ENCODE measurements around the gene NAGPA. TPM values are rescaled to one million over a fixed set of nuclear protein-coding genes. Genes with fewer than 3 reads are reported as not detected.

The NAGPA gene
- polyA plus RNA-seq, 12 donors: 2.7 to 9.0 (median 4.5) TPM; not detected in 2

DNA sequence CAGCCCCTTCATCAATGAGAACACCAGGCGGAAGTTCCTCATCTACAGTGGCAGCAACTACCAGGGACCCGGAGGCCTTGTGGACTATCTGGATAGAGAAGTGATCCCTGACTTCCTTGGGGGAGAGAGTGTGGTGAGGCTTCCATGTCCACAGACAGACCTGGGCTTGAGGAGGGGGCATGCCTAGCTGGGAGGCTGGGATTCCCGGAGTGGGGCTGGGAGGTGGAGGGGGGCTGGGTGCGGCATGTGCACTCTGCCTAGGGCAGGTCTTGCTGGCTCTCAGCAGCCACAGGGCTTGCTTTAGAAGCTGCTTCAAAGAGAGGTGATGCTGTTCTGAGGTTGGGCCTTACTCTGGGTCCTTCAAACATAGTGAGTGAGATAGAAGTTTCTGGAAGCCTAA lies 27.8 kb downstream of the NAGPA start:
- DNase-seq: no peak

DNA sequence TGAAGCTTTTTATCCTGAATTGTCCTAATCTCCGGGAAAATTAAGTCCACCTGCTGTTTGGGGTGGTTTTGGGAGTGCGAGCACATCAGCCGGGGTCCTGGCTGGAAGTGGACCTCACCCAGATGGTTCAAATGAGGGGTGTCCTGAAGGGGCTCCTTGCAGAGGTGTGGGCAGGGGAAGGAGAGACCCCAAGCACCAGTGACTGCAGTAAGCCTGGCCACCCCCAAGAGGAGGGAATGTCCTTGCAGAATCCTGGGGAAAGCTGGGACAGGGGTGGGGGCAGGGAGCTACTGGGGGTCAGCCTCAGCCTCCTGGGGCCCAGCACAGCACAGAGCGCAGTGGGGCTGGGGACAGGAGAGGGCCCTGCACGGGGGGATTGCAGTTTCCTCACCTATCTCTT lies 29.4 kb downstream of the NAGPA start:
- DNase-seq: no peak

DNA sequence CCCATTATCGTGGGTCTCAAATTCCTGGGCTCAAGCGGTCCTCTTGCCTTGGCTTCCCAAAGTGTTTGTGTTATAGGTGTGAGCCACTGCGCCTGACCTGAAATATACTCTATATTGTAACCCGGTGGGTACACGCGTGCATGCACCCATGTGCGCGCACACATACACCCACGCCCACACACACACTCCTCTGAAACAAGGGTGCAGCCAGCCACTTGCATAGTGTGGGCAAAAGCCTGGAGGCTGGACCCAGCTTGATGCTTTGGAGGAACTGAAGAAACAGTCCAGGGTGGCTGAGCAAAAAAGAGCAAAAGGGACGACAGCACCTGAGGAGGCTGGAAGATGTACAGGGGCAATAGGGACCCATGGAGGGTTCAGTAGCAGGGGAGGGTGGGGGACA lies 29.9 kb downstream of the NAGPA start:
- no peak for DNase-seq

DNA sequence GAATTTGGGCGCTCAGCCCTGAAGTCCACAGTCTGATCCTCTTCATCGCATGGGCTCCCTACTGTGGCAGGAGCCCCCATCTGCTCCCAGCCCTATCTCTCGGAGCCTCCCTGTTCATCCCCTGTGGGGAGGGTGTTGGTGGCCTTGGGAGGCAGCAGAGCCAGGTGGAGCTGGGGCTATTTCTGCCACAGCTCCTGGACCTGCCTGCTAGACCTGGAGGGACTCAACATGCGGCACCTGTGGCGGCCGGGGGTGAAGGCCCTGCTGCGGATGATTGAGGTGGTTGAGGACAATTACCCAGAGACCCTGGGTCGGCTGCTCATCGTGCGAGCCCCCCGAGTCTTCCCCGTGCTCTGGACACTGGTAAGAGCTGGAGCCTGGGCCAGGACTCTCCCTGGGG lies 30.5 kb downstream of the NAGPA start:
- no peak for DNase-seq

DNA sequence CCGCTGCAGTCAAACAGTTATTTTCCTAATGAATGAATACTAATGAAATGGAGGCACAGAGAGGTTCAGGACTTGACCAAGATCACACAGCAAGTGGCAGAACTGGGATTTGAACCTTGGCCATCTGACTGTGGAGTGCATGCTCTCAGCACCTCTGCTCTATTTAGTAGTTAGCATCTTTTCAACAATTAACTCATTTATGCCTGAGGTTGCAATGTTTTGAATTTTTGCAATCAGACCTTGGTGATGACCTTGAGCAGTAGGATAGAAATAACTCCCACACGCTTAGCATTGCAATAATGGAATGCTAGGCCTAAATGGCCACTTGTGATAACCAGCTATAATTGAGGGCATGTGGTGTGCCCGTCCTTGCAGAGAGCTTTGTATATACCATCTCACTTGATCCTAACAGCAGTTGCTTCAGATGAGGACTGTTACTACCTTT lies 31.0 kb downstream of the NAGPA start:
- DNase-seq: no peak

DNA sequence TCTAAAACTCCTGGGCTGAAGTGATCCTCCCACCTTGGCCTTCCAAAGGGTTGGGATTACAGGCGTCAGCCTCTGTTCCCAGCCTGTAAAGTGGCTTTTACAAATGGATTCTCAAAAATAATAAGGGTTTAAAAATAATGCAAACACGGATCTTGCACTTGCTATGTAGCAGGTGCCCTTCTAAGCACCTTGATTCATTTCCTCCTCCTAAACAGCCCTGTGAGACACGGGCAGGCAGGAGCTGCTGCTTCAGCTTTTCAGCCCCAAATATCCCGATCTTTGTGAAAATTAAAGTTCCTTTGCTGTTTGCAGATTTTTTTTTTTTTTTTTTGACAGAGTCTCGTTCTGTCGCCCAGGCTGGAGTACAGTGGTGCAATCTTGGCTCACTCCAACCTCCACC lies 31.7 kb downstream of the NAGPA start:
- no peak for DNase-seq

DNA sequence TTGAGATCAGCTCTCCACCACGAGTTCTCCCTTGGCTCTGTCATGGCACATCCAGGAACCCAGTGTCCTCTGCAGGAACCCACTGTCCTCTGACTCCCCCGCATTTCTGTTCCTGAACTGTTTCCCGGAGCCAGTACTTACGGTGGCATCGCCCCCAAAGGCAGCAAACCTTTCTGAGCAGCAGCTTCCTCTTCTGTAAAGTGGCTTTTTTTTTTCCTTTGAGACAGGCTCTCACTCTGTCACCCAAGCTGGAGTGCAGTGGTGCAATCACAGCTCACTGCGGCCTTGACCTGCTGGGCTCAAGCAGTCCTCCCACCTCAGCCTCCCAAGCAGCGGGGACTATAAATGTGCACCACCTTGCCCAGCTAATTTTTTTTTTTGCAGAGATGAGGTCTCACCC lies 32.2 kb downstream of the NAGPA start:
- no peak for DNase-seq

DNA sequence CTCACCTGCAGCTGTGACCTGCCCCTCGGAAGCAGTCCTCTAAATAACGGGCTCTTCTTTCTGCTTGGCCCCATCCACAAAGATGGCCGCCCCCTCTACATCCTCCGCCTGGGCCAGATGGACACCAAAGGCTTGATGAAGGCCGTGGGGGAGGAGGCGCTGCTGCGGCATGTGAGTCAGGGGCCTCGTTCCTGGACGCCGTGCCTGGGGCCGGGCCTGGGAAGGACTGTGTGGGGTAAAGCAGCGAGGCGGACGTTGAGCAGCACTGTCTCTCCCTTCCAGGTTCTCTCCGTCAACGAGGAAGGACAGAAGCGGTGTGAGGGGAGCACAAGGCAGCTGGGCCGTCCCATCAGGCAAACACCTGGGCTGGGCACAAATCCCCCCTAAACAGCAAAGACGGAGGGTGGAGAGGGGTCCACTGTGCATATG lies 33.1 kb downstream of the NAGPA start:
- no peak for DNase-seq

DNA sequence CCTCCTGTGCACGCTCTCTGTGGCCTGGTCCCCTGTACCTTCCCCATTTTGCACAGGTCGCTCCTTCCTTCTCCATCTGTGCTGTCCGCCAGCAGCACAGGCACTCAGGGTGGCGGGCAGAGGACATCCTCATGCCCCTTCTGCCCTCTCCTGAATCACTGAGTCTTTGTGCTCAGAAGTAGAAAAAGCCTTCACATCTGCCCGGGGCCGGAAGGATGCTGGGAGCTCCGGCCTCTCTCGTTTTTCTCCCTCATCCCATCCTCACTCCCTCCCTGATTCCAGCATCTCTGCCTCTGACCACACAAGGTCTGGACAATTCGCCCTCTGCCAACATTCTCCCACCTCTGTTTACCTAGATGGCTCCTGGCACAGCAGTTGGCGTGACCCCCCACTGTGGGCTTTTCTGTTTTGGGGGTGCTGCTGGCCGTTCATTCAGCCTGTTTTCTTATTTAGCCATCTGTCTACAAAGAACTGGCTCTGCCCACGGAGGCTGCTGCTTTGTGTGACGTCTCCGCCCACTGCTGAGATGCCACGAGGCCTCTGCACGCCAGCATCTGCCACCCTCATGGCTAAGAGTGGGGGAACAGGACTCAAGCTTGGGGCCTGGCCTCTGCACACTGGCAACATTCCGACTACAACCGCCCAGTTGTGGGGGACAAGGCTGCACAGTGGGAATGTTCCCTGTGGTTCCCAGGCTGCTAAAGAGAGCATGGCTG lies 38.9 kb downstream of the NAGPA start:
- no peak for DNase-seq

DNA sequence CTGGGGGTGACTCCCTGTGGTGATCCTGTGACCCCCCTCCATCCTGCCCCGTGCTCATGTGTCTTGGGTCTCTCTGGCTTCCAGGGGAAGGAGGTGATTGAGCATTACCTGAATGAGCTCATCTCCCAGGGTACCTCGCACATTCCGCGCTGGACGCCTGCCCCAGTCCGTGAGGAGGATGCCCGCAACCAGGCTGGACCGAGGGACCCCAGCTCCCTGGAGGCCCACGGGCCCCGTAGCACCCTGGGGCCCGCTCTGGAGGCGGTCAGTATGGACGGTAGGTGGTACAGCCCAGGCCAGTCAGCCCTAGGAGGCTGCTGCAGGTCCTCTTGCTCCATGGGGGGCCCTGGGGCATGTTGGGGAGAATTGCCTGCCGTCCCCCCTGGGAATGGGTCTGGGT lies 42.0 kb downstream of the NAGPA start:
- DNase-seq: no peak

DNA sequence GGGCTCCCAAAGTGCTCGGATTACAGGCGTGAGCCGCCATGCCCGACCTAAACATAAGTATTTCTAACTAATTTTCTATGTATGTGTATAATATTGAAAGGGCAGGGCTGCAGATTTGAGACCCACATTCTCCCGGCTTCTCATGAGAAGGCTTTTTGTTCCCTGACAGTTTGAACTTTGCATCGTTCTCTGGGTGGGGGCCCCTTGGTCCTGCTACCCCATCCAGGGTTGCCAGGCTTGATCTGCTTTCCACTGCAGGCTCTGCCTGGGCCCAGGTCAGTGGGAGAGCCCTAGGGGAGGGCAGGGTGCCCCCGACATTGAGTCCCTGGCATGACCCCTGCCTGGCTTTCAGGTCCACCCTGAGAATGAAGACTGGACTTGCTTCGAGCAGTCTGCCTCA lies 43.3 kb downstream of the NAGPA start:
- DNase-seq: no peak

DNA sequence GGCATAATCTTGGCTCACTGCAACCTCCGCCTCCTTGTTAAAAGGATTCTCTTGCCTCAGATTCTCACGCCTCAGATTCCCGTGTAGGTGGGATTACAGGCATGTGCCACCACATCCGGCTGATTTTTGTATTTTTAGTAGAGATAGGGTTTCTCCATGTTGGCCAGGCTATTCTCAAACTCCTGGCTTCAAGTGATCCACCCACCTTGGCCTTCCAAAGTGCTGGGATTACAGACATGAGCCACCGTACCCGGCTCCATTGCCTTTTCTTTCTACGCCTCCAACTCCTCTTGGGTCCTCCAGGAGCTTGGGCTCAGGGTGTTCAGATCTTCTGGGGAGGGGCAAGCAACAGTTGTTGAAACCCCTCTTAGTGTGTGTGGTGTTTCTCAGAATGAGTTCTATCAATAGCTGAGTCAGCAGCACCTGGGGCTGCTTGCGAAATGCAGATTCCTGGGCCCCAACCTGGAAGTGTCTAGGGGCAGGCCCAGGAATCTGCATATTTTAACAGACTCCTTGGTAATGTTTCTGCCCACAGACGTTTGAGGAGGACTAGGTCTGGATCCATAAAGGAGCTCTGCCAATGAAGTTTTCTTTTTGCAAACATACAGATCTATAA lies 44.2 kb downstream of the NAGPA start:
- no peak for DNase-seq

DNA sequence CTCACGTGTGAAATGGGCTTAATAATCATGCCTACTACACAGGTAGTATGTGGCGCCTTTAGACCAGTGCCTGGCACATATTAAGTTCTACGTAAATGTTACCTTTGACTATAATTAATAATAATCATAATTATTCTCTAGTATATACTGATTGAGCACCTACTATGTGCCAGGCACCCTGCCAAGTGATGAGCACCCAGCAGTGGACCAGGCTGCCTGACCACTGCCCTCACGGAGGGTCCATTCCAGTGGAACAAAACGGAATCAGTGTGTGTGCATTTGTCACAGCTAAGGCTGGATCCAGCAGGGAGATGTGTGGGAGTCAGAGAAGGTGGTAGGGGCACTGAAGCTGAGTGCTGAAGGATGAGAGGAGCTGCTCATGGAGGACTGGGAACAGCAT lies 45.1 kb downstream of the NAGPA start:
- no peak for DNase-seq

DNA sequence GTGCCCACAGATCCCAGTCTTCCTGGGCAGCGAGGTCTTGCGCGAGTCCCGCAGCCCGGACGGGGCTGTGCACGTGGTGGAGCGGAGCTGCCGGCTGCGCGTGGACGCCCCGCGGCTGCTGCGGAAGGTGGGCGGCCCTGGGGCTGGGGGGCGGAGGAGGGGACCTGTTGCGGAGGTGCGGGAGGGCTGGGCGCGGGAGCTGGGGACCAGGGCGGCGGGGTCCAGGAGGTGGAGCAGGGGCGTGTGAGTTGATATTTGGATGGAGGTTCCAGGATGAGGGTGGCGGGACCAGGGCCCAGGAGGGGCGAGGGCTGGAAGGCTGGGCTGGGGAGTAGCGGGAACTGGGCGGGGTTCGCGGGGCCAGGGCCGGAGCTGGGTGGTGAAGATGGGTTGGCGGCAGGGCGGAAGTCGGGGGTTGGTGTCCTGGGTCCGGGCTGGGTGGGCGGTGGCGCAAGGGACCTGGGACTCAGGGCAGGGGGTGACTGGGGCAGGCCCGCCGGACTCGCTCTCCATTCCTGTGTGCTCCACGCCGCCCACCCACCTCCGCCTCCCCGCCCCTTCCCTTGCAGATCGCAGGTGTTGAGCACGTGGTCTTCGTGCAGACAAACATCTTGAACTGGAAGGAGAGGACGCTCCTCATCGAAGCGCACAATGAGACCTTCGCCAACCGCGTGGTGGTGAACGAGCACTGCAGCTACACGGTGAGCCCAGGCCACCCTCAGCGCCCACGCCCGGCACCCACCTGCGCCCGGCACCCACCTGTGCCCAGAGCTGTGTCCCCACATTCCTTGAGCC lies 46.0 kb downstream of the NAGPA start:
- DNase-seq: no peak

DNA sequence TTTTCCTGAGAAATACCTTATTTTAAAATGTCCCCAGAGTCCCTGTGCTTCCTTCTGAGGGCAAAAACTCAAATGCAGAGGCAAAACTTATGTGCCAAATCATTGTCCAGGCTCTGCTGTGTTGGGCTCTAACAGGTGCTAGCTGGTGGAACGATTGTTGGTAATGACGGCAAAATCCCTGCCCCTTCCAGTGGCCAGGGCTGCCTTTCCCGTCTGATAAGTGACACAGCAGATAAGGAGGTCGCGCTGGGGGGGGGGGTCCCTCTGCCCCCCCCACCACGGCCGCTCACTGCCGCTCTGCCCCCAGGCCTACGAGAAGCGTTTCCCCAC lies 46.5 kb downstream of the NAGPA start:
- DNase-seq: no peak

DNA sequence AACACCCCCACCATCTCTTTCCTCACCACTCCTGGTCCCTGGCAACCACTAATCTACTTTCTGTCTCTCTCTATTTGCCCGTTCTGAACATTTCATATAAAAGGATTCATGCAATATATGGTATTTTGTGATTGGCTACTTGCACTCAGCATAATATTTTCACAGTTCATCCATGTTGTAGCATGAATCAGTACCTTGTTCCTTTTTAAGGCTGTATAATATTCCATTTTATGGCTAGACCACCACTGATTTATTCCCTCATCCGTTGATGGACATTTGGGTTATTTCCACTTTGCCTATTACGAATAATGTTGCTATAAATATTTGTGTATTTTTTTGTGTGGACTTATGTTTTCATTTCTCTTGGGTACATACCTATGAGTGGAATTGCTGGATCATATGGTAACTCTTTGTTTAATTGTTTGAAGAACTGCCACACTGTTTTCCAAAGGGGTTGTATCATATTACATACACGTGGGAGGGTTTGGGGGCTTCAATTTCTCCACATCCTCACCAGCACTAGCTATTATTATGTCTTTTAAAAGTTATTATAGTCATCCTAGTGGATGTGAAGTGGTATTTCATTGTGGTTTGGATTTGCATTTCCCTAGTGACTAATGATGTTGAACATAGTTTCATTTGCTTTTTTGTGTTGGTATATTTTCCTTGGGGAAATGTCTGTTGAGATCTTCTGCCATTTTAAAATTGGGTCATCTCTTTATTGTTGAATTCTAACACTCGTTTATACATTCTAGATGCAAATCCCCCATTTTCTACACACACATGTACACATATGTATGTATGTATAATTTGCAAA lies 49.4 kb downstream of the NAGPA start:
- no peak for DNase-seq

DNA sequence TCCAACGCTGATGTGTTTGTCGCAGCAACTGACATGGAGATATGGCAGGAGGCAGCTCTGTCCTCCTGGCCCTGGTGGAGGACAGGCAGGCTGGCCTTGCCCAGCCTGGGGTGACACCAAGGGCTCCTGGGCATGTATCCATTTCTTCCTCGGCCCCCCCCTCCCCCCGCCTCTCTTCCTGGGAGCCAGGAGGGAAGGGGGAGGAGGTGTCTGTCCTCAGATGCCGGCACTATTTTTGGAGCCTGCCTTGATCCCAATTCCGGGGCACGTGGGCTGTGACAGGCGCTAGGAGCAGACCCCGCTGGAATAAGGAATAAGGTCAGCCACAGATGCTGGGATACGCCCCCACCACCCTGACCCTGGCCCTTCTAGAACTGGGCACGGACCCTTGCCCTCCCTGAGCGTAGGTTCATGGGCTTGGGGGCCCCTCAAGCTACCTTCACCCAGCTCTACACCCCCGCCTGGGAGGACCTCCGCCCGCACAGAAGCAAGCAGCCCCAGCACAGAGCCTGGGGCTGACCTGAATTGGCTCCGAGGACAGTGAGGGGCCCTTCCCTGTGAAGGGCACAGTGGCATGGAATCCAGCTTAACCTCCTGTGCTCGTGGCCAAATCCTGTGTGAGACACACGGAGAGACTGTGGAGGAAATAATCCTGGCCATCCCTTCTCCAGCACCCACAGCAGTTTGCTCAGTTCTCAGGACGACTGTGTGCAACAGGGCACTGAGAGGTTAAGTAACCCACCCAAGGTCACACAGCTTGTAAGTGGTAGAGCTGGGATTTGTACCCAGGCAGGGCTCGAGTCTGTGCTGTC lies 51.5 kb downstream of the NAGPA start:
- DNase-seq: no peak

DNA sequence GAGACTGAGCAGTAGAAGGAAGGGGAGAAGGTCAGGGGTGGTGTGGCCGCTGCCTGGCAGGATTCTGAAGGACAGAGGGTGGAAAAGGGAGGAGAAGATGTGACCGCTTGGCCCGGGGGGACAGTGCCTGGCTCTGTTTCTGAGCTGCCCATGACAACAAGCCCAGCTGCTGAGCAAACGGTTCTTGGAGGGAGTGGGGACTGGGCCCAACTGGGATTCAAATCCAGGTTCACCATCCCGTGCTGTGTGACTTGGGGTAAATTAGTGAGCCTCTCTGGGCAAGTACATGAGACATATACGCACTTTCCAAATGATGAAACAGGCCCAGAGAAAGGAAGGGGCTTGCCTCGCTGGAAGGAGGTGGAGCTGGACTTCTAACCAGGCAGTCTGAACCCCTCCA lies 52.3 kb downstream of the NAGPA start:
- no peak for DNase-seq

DNA sequence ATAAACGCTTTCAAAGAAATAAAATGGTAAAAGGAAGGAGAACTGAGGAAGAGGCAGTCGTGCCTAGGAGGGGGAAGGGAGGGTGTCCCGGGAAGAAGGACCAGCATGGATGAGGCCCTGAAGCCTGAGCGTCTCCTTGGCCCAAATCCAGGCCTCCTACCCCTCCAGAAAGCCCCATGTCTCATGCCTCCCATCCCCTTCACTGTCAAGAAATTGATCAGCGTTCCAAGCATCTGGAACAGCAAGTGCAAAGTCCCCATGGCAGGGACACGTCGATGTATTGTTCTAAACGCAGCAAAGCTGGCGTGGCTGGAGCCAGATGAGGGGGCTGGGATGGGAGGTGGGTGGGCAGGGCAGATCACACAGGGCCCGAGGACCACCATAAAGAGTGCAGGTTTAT lies 53.0 kb downstream of the NAGPA start:
- DNase-seq: no peak

DNA sequence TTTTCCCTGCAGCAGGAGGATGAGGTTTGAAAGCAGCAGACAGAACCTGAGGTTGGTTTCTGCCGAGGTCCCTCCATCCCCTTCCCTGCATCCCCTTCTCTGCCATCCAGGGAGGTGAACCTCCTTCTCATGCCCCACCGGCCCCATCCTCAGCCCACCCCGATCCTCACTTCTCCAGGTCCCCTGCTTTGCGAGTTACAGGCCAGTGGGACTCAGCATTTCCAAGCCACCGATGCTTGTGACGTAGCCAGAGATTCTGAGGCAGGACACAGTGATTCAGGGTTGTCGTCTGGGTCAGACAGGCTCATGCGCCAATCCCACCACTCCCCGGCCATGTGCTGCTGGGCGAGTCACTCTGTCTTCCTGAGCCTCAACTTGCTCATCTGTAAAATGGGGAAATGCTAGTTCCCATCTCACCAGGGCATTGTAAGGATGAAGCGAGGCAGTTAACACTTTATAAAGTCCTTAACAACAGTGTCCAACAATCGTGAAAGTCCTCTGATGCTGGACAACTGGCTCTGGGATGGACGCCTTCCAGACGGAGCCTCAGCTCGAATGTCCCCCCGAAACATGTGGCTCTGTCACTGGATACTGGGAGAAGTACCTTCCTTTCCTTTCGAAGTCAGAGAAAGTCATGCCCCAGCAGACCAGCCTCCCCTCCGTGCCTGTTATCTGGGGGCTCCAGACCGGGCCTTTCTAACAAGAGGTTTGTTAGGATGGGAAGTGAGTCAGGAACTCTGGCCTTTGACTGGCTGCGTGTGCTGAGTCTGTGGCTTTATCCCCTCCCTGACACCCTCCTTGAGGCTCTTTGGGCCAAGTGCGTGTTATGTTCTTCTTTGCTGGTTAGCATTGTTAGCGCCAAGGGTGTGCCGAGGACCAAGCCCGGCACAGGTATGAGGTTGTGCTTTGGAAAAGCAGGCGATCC lies 53.7 kb downstream of the NAGPA start:
- no peak for DNase-seq
